ENCODE data around the gene DCDC1.

DCDC1 gene

GRCh38 chr11:31247321-31247720 lies 122.2 kb downstream of the DCDC1 start:
- DNase-seq (ENCODE audit: low spot score) = no peak
- TF ChIP-seq CTCF (IDR thresholded peaks at IDR 0.05; ENCODE audit: extremely low read depth, missing control alignments) = no peak

- TF ChIP-seq CTCF (IDR thresholded peaks at IDR 0.05; ENCODE audit: extremely low read depth, missing control alignments) = no peak
- DNase-seq (ENCODE audit: low spot score) = no peak
These were observed 122.9 kb downstream of the DCDC1 start for GRCh38 chr11:31246451-31247165.

DNA sequence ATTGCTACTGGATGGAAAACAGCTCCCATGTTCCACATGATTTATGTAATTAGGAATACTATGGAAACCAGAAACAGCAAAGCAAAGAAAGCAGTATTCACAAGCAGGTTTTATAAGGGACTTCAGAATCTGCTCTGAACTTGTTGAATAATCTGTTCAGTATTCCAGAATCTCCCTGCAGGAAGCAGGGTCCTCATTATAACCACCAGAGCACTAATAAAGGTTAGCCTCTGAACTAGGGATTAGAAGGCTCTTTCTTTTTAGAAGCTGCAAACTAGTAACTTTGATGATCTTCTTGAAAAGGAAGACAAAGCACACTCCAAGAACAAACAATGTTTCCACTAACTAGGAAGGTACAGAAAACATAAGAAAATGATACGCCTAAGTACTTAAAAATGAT lies 125.8 kb downstream of the DCDC1 start:
- DNase-seq (ENCODE audit: low spot score) = no peak
- no peak for TF ChIP-seq CTCF (IDR thresholded peaks at IDR 0.05; ENCODE audit: extremely low read depth, missing control alignments)

DNA sequence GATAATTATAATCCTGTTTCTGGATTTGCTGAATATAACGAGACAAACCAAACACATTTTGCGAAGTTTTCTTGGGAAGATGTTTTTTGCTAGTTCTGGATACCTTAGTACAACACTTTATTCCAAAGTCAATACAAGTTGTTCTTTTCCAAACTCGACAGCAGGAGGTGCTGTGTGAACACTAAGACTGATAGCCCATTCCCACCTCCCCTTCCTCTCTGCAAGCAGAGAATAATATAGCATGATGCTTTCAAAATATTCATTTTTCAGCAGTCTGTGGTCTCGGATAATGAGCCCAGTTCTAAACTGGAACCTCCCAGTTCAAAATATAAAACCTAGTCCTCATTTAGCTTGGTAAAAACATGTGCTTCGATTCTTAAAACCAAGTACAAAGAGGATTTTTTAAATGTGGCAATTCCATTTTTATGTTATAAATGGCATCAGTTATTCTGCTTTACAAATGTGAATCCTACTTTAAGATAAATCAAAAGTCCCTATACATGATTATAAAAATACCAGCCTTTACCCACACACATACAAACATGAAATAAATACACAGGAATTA lies 129.1 kb downstream of the DCDC1 start:
- peak; percentile 35 for TF ChIP-seq CTCF (IDR thresholded peaks at IDR 0.05; ENCODE audit: extremely low read depth, missing control alignments)
- DNase-seq (ENCODE audit: low spot score) = no peak

- TF ChIP-seq CTCF (IDR thresholded peaks at IDR 0.05; ENCODE audit: extremely low read depth, missing control alignments) = no peak
- DNase-seq (ENCODE audit: low spot score) = no peak
These were observed 131.4 kb downstream of the DCDC1 start for GRCh38 chr11:31237819-31238760.

- no peak for TF ChIP-seq CTCF (IDR thresholded peaks at IDR 0.05; ENCODE audit: extremely low read depth, missing control alignments)
- DNase-seq (ENCODE audit: low spot score) = no peak
These were observed 133.4 kb downstream of the DCDC1 start for GRCh38 chr11:31236143-31236542.

GRCh38 chr11:31233425-31233824 lies 136.1 kb downstream of the DCDC1 start:
- no peak for DNase-seq (ENCODE audit: low spot score)
- TF ChIP-seq CTCF (IDR thresholded peaks at IDR 0.05; ENCODE audit: extremely low read depth, missing control alignments) = no peak

Data from GM20000 (cell line).